ENCODE measurements around the gene ACE. TPM values are rescaled to one million over a fixed set of nuclear protein-coding genes. Genes with fewer than 3 reads are reported as not detected.

Gene ACE
- 8.7 and 9.1 TPM in 2 replicates for total RNA-seq (2014; rRNA removed)
- percentile 51 among the genes with signal in this experiment for Bru-seq, nascent RNA
- percentile 50 among the genes with signal in this experiment for BruChase-seq, experiment 1, labeled RNA remaining after a 6-hour chase
- BruChase-seq, experiment 2, labeled RNA remaining after a 2-hour chase = percentile 43 among the genes with signal in this experiment
- long read RNA-seq, full-length matches to known transcripts = 13 of 34 reads
- long read RNA-seq, partial matches to known transcripts = 19 of 34 reads
- long read RNA-seq, other reads (novel, unspliced or antisense) = 2 of 34 reads

- ChIA-PET POLR2A (ENCODE audit: unreplicated experiment) (interaction anchor here (0.6 kb wide), 1 partner anchor 30 kb away, joined by 3 read pairs; no protein-coding TSS in a partner anchor), CTCF (interaction anchor here (0.7 to 1.6 kb wide), 2 partner anchors 31 to 52 kb away, joined by 5 to 11 read pairs; partner anchors contain the start of gene CYB561)
- peaks cover 20% of the 10 kb centered on the region for H3K4me1 ChIP-seq (ENCODE audit: insufficient read depth, low read length)
- intact Hi-C loops (cut with micrococcal nuclease) = no loop called here
- H2AFZ ChIP-seq (ENCODE audit: low read length) = peak within 1 kb of the TSS; percentile 66
- peak; percentile 54 for DNase-seq
- no peaks in the 10 kb centered on the region for H4K20me1 ChIP-seq (ENCODE audit: low read length)
- no peaks in the 10 kb centered on the region for H3K9me3 ChIP-seq (ENCODE audit: low read length)
- peak within 1 kb of the TSS; percentile 87 for H3K4me2 ChIP-seq (ENCODE audit: low read length)
- no peaks in the 10 kb centered on the region for H3K9me2 ChIP-seq (replicated peaks; ENCODE audit: low read length)
- no peaks in the 10 kb centered on the region for H3K36me3 ChIP-seq (ENCODE audit: low read depth, low read length)
- ATAC-seq = peak; percentile 46
- TF ChIP-seq CTCF (conservative IDR thresholded peaks at IDR 0.05; ENCODE audit: low read depth, low read length) (no peak), EZH2phosphoT487 (IDR thresholded peaks at IDR 0.05; ENCODE audit: borderline replicate concordance, low read length) (no peak), EZH2 (IDR thresholded peaks at IDR 0.05; ENCODE audit: low read length, unreplicated experiment) (no peak)
- peak within 1 kb of the TSS; percentile 78 for H3K4me3 ChIP-seq (ENCODE audit: low read length)
- H3K9ac ChIP-seq (ENCODE audit: low read length) = peak within 1 kb of the TSS; percentile 29; the same call in 1 of the 2 replicates
- H3F3A ChIP-seq (ENCODE audit: low read length, unreplicated experiment) = no peaks in the 10 kb centered on the region
- H3K79me2 ChIP-seq (ENCODE audit: low read length) = no peaks in the 10 kb centered on the region
- no TSS peak for BruUV-seq (replicated peaks)
- H3K27ac ChIP-seq (ENCODE audit: low read length) = no peak within 1 kb of the TSS
- H3K27me3 ChIP-seq (ENCODE audit: low read length) = no peaks in the 10 kb centered on the region
Observed at GRCh38 chr17:63476854-63477479, at the start of gene ACE. Gene ACE, plus strand, starts transcription at chr17:63477061. Its CDS starts 34 bp downstream, at chr17:63477095.

DNA sequence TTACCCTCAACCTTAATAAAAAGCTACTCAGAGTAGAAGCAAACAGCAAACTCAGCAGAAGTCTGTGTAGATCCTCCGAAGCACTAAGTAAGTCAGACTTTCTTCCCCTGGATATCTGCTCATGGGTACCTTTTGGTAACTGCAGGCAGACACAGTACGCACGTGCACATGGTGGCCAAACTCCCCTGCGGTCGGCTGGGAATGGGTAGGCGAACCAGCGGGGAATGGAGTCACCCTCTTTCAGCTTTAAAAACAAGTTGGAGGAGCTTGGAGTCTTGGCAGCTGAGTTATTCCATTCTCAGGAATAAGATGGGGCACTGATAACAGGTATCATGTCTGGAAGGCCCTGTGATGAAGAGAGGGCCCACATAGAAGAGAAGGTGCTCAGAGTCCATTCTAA, 47.1 kb upstream of the ACE start:
- H3F3A ChIP-seq (ENCODE audit: low read length, unreplicated experiment) = peaks cover 18% of the 10 kb centered on the region
- no peak overlapping the region for H3K4me3 ChIP-seq (ENCODE audit: low read length)
- peaks cover 3% of the 10 kb centered on the region; the same call in 1 of the 2 replicates for H3K79me2 ChIP-seq (ENCODE audit: low read length)
- H3K9me2 ChIP-seq (replicated peaks; ENCODE audit: low read length) = no peaks in the 10 kb centered on the region
- POLR2A ChIA-PET (ENCODE audit: unreplicated experiment) = no interaction called here
- peaks cover 4% of the 10 kb centered on the region for H3K36me3 ChIP-seq (ENCODE audit: low read depth, low read length)
- peaks cover 58% of the 10 kb centered on the region for H3K4me1 ChIP-seq (ENCODE audit: insufficient read depth, low read length)
- CTCF ChIA-PET = no interaction called here
- H3K27ac ChIP-seq (ENCODE audit: low read length) = no peak overlapping the region
- H4K20me1 ChIP-seq (ENCODE audit: low read length) = no peaks in the 10 kb centered on the region
- DNase-seq = no peak
- no peak overlapping the region for H3K4me2 ChIP-seq (ENCODE audit: low read length)
- TF ChIP-seq CTCF (conservative IDR thresholded peaks at IDR 0.05; ENCODE audit: low read depth, low read length) = no peak
- TF ChIP-seq EZH2 (IDR thresholded peaks at IDR 0.05; ENCODE audit: low read length, unreplicated experiment) = no peak
- no peak for TF ChIP-seq EZH2phosphoT487 (IDR thresholded peaks at IDR 0.05; ENCODE audit: borderline replicate concordance, low read length)
- no peaks in the 10 kb centered on the region for H3K9me3 ChIP-seq (ENCODE audit: low read length)
- ATAC-seq = no peak
- no TSS peak for BruUV-seq (replicated peaks)
- H2AFZ ChIP-seq (ENCODE audit: low read length) = no peak overlapping the region
- no peaks in the 10 kb centered on the region for H3K27me3 ChIP-seq (ENCODE audit: low read length)
- intact Hi-C loops (cut with micrococcal nuclease) = loop anchor here (5.0 to 10.0 kb wide), 3 partner anchors 123 to 345 kb away; partner anchors contain the start of genes CCDC47, DCAF7 and DDX42
- H3K9ac ChIP-seq (ENCODE audit: low read length) = no peak overlapping the region

All from PC-3 (cell line).